NCI-H1092 (cell line): ENCODE data around the gene CNPY1.

Experiments
- DNase-seq: peaks from one replicate; lab custom pipeline; 2025; lab: John Stamatoyannopoulos, UW

The CNPY1 gene

DNA sequence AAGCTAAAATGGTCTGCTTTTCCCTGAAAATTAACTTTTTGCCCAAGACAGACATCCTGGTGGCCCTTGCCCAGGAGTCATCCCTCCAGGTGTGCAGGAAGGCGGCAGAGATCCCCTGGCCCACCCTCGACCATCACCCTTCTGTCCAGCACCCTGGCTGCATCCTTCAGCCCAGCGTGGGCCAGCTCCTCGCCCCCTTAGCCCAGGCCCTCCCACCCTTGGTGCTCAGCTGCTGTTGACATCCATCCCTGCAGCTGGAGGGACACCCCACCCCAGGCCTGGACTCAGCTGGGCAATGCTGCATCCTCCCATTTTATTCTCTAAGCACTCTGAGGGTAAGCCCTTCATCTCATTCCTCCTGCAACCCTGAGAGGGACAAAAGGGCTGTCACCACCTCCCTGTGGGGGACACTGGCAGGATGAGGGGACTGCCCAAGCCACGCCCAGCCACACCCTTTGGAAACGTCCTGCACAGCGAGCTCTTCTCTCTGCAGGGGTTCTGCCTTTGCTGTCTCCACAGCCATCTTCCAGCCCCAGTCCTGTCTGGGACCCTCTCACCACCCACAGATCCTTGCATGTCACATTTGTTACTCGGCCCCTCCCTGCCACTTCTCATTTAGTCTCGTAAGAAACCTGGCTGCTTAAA is 57.8 kb downstream of the CNPY1 start:
- DNase-seq, result no peak

DNA sequence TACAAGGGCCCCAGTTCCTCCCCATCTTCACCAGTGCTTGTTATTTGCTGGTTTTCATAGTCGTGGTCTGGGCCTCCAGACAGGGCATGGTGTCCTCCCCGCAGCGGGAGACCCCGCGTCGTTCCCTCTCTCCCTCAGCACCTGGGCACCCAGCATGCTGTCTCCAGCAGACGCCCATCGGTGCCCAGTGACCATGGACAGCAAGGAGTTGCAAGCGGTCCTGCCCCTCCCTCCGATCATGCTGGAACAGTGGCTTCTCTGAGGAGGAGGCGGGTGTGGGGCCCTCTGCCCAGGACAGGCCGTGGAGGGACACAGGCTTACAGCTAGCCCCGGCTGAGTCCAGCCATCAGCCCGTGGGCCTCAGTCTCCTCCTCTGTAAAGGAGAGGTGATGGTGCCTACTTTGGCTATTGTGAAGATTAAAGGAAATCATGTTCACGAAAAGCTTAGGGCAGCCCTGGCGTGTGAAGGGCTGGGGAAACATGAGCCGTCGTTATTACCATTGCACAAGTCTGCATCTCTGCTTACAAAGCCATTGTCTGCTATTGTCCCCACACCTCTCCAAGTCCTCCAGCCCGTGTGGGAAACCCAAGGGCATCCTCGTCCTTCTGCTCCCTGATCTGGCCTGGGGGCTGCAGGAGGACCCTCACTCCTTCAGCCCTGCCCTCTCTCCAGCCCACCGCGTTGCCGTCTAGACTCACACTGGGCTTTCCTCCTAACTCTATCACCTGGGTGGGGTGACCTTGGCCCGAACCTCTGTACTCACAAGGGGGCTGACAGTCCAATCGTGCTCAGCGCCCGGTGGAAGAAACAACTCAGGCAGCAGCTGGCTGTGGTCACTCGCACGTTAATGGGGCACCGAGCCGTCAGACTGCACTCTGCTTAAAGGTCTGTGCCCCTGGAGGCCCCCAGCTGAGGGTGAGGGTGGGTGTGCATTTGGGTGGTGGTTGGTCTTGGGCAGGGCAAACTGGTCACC is 58.6 kb downstream of the CNPY1 start:
- DNase-seq, result no peak

DNA sequence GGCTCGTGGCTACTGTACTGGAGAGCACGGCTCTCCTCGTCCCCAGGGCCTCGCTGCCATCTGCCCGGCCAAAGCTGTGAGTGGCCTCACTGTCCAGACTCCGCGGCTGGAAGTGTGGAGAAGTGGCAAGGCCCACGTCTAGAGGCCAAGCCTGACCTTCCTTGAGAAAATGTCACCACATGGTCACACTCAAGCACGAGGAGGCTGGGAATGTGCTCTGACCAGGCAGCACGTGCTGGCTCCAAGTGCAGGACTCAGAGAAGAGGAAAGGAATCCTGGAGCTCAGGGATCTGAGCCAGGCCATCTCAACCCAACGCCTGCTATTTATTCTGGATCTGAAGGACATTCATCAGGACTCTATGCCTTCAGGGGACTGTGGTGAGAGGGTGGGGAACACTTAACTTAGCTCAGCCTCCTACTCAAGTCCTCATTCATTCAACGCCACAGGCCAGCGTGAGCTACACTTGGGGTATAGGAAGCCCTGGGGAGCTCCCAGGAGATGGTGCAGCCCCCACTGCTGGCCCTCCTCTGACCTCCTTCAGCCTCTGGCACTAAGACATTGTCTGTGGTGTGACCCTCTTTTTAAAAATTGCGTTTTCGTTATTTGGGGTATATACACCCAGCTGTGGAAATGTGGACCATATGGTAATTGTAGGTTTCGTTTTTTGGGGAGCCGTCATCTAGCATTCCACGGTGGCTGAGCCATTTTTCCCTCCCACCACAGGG is 59.4 kb downstream of the CNPY1 start:
- DNase-seq, result no peak

DNA sequence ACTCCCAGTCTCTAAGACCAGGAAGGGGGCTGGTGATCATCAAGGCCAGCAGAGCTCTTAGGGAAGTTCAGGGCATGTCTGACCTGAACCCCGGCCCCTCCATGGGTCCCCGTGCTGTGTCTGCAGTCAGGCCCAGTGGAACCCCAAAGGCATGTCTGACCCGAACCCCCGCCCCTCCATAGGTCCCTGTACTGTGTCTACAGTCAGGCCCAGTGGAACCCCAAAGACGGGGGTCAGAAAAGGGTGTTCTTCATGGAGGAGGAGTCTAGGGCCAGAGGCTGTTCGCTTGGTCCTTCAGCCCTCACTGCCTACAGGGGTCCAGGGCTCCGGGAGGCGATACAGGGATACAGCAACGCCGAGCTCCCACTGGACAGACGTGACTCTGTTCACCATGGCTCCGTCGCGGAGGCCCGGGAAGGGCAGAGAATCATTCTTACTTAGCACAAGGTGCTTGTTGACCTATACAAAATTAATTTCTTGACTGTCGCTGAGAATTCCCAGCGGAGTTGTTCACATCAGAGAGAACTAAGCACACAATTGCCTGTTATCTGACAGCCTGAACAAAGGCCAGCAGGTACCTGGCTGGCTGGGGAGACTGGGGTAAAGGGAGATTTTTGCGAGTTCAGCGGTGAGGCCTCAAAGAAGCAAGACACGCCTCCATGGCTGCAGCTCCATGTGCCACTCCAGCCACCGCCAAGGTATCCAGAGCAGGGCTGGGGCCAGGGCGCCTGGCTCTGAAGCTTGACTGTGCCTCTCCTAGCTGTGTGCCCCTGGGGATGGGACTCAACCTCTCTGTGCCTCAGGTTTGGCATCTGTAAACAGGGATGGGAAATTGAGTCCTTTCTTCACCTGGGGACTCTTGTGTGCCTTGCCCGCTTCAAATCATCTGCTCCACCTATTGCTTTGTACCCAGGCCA is 61.6 kb downstream of the CNPY1 start:
- no peak for DNase-seq

DNA sequence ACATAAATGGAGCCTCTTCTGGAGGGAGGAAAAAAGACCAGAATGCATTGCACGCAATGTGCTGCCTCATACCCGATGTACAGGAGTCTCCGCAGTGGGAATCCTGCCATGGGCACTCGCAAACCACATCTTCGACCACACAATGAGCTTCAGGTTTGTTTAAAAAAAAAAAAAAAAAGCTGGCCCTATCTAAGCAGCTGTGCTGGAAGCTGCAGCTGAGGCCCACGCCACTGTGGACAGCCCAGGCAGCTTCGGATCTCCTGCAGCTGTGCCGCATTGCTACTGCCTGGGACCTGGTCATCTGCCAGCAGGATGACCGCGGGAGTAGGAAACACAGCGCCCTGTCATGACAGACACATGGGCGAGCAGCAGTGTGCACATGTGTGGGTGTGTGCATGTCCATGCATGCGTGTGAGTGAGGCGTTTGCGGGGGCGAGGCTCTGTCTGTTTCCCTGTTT is 62.5 kb downstream of the CNPY1 start:
- no peak for DNase-seq

DNA sequence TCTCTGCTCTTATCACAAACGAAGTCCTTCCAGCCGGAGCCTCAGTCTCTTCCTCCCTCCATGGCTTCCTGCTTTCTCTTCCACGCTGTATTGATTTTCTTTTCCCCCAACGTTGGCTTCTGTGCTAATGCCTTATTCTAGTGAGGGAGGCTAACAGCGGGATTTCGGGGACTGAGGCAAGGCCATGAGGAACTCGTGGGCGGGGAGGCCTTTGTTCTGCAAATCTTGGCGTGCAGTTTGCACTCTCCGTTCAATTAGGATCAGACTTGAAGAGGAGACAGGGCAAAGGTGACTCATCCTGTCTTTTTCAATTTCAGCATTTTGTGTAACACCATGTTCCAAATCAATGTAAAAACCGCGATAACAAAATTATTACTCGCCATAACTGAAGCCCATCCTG is 63.1 kb downstream of the CNPY1 start:
- no peak for DNase-seq

DNA sequence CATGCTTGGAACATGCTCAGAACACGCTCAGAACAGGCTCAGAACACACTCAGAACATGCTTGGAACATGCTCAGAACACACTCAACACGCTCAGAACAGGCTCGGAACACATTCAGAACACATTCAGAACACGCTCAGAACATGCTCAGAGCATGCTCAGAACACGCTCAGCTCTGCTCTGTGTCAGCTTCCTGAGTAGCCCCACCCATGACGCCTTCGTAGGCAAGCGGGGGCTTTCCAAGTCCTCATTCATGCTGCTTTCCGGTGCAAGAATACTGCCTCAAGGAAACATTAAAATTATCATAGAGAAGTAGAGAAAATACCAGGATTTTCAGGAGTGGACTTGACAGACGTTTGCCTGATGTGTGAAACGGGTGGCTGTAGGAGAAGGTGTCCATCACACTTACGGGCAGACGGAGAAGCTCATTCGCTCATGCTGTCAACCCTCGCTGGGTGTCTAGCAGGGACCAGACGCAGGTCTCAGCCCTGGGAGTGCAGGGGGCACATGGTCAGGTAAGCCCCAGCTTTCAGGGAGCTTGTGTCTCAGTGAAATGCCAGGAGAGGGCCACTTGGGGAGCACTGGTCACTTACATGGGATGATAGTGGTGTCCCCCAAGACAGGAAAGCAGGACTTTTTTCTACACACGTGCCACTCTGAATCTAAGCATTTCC is 63.7 kb downstream of the CNPY1 start:
- DNase-seq, result no peak

DNA sequence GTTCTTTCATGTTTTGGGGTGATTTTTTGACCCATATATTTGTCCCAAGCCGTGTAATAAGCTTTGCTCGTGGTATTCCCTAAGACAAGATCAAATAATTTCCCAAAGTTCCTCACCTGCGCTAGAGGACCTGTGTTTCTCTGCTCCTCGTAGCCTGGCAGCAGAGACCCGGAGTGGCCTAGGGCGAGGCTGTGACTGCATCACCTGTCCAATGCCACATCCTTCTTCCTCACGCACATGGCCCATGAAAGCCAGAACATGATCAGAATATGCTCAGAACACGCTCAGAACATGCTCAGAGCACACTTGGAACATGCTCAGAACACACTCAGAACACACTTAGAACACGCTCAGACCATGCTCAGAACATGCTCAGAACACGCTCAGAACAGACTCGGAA is 64.6 kb downstream of the CNPY1 start:
- no peak for DNase-seq

DNA sequence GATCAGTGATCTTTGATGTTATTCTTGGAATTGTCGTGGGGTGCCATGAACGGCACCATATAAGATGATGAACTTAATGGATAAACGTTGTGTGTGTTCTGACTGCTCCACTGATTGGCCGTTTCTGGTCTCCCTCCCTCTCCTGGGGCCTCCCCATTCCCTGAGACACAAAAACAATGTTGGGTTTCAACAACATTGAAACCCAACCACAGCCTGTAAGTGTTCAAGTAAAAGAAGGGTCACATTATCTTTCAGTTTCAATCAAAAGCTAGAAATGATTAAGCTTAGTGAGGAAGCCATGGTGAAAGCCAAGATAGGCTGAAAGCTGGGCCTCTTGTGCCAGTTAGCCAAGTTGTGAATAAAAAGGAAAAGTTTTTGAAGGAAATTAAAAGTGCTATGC is 68.9 kb downstream of the CNPY1 start:
- DNase-seq, result no peak

DNA sequence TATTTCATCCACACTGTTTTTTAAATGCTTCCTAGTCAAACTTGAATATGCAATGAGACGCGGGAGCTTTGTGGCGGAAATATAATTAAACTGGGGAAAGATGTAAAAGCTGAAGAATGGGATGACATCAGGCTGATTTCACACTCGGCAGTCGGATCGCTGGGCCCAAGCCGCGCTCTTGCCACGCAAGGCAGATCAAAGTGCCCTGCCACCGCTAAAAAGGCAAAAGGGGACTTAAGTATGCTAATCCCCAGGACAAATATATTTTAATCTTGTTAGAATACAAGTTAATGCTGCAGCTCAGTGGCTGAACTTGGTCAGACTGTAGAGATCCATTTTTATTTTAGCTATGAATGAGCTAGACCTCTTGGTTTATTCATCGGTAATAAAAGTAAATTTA is 74.6 kb downstream of the CNPY1 start:
- no peak for DNase-seq

DNA sequence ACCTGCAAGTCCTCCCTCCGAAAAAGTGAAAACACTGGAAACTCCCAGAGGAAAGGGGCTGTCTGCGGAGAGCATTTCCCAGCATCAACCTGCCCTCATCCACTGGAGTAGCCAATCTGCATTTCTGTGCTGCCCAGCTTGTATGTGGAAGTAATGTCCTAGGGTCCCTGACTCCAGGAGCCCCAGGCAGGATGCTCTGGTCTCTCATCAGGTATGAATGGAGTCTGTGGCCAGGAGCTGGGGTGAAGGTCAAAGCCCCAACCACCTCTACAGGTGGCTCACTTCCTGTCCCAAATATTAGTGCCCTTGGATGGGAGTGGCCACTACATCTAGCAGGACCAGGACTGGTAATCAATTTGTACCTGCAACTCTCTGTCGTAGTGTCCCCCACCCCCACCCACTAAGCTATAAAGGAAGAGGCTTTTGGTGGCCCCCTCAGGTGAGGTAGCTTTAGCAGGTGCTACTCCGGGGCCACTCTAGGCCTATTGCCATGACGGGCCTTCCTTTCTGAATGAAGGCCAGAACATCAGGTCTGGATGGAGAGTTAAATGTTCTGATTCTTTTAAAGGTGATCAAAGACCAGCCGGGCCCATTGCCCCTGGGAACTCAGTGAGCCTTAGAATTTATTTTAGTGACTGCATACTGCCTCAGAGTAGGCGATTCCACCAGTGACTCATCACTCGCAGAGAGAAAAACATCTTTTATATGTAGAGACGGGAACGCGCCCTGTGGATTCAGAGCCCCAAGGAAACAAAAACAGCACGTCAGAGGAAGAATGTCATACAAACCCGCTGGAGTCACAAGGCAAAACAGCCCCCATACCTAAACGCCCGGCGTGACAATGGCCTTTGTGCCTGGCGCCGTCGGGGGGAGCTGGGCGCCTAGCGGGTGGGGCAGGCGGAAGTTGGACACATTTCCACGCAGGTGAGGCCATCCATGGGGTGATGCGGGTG is 75.4 kb downstream of the CNPY1 start:
- DNase-seq, result no peak

DNA sequence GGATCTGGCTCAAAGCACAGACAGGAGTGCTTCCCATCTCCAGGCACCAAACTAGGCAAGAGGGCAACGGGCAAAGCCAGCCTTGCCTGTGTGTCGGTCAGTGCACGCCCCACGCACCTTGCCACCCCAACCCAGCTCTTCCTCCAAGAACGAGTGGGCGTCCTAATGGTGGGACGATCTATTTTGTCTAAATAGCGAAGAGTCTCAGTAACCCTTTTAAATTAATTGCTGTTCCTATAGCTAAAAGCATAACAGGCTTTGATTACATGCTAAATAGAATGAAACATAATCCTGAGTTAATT is 76.2 kb downstream of the CNPY1 start:
- DNase-seq, result no peak

DNA sequence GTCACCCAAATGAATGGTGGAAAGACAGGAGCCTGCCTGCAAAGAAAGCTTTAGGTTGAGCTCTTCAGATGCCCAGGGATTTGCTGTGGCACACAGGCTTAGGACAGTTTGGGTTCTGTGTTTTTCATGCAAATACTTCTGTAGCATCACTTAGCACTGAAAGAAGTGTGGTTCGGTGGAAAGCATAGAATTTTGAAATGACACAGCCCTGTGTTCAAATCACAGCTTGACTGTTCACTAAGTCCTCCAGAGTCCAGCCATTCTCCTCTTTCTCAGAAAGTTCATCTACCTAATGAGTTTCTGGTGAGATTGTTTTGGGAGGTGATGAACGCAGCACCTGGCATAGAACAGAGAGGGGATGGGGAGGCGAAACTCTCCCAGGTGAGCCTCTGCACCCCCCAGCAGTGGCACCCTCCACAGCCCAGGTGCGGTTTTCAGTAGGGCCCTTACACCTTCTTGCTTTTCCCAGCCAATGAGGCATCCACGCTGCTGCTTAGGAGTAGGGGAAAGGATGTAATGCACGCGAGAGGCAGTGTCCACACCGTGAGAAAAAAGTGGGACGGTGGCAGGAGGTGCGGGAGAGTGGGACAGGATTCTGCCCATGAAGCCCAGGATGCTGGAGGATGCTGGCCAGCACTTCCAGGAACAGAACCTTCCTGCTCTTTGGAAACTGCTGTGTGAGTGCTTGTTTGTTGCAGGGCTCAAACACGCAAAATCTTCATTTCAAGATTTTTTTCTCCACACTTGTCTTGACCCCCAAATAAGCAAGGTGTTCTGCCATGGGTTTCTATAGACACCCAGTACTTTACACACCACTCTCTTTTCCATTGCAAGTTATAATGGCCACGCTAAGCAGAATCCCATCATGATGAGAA is 76.8 kb downstream of the CNPY1 start:
- no peak for DNase-seq

DNA sequence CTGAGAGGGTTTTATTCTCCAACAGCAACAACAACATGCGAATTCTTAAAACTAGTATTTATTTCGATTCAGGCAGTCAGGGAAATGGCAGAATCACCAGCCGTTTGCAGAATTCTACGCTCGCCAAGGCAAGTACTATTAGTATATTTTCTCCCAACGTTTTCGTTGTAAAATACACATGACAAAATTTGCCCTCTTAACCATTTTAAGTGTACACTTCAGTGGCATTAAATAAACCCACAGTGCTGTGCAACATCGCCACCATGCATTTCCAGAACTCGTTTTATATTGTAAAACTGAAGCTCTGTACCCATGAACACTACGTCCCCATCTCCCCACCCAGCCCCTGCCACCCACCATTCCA is 77.6 kb downstream of the CNPY1 start:
- DNase-seq, result no peak

DNA sequence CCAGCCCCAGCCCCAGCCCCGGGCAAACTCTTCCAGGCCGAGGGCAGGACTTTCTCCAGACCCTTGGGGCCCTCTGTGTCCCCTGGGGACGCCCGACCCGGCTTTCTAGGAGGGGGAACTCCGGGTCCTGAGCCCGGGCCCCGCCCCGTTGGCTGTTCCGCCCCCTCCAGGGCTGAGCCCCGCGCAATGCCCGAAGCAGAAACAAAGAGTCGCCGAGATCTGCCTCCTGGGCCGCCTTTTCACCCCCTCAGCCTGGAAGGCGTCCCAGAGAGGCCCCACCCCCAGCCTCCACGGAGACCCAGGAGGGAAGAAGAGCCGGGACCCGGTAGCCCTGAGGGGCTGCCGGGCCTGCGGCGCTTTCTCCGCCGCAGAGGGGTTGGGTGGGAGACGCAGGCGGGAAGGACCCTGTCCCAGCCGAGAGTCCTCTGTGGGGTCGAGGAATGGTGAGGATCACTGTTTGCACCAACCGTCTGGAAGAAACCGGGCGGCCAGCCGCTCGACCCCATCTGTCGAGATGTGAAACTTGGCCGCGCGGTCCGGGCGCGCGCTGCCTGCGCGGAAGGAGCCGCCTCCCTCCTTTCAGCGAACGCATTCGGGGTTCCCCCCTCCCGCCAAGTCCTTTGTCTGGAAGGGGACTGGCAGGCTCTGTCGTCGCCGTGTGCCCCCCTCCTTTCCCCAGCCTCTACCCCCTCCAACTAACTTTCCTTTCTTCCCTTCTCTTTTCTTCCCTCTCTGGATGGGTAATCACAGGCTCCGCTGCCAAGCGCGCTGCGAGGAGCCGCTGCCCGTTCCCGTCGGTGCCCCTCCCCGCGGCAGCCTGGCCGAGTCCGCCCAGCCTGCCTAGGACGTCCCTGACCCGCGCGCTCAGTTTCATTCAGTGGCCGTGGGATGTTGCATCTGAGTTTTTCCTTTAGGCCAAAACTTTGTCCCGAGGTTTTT is 78.2 kb downstream of the CNPY1 start:
- peak; percentile 15 for DNase-seq

DNA sequence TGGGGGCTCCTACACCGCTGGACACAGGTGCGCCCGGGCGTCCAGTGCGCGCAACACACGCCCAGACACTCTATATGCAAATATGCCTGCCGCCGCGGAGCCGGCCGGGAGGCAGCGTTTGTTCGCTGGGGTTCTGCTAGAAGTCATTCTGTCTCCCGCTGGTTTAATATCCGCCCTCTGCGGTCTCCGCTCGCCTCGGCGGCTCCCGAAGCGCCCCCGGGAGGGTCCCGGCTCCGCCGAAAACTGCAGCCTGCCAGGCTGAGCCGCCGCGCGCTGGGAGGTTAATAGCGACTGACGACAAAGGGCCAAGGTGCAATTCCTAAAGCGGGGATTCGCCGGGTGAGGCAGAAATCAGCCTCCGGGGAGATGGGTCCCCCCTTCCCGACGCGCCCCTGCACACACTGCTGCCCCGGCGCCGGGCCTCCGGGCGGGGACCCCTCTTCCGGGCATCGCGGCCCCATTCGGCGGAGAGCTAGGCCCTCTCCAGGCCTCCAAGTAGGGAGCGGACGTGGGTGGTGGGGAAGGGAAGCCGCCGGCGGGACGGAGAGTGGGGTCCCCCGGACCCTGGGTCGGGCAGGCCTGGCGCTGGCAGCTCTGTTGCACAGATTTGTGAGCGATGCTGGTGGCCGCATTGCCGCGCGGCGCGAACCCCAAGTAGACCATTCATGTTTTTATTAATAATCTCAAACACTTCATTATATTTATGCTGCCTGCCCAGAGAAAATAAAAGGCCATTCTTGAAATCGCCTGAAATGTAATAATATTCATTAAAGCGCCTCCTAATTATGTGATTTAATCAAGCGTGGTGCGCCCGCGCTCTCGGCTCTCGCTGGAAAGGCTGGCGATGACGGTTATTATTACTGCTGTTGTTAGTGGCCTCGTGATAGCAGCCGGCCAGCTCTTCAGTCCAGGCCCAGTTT is 79.3 kb downstream of the CNPY1 start:
- DNase-seq, result peak; percentile 78
